Ovary (tissue), 9 donors: ENCODE data around the gene CHD6. TPM values are rescaled to one million over a fixed set of nuclear protein-coding genes. Genes with fewer than 3 reads are reported as not detected.

Experiments used
- DNase-seq, 5 donors: peaks; one replicate each; pipeline ENCODE4 v3.0.0-alpha.2; 2019 to 2020
- H3K27ac ChIP-seq, 2 donors: fragments of 200-600 bp; one replicate each; pipeline versions ENCODE4 v1.5.1 to v1.8.0; 2019 to 2022
- H3K27me3 ChIP-seq: fragments of 200-600 bp; one replicate; pipeline ENCODE4 v1.8.0; 2022
- H3K36me3 ChIP-seq: fragments of 200-600 bp; sonication (generic); one replicate; pipeline ENCODE4 v1.5.1; 2019
- H3K4me1 ChIP-seq: one replicate; pipeline ENCODE4 v1.8.1; 2013; ENCODE audit warnings: mild to moderate bottlenecking, moderate library complexity; ENCODE audit not compliant: insufficient read depth
- H3K4me3 ChIP-seq: fragments of 200-600 bp; sonication (generic); one replicate; pipeline ENCODE4 v1.5.1; 2017
- H3K9me3 ChIP-seq, 2 donors: fragments of 200-600 bp in 1 of 2; sonication (generic) in 1 of 2; one replicate each; pipeline versions ENCODE4 v1.5.1 to v1.8.1; 2013 to 2019; ENCODE audit warnings: mild to moderate bottlenecking in 1 of 2, moderate library complexity in 1 of 2
- EP300 ChIP-seq: sonication (generic); formaldehyde crosslinking; IDR thresholded peaks from one replicate; pipeline ENCODE4 v1.6.1; 2017; ENCODE audit warnings: antibody characterized with exemption
- POLR2A ChIP-seq: fragments of 450-650 bp; IDR thresholded peaks from one replicate; pipeline ENCODE4 v1.6.1; 2017; ENCODE audit warnings: antibody characterized with exemption, mild to moderate bottlenecking, moderate library complexity
- WGBS, 3 donors: extraction: QIAGEN DNeasy Blood & Tissue Kit in 1 of 3; methylation state at CpG; one replicate each; pipeline versions ENCODE4 v1.1.5 to v1.1.7; 2013 to 2017; 5-methylcytosine and 5-hydroxymethylcytosine counted together
- intact Hi-C, 4 donors: fragments of 100-400 bp; cut with DNase I; formaldehyde crosslinking; loops; one replicate each; pipeline versions ENCODE4 v1.11.0 to v1.15.1; 2022 to 2023
- polyA plus RNA-seq, 2 donors: library from polyadenylated mRNA; stranded (reverse); fragments of 200-250 nt in 1 of 2; fragments of 350-450 nt in 1 of 2; fragmentation: Illumina TruSeq in 1 of 2; extraction: RNeasy Lipid Tissue Mini Kit (QIAGEN cat#74804) in 1 of 2; gene quantifications; one replicate each; pipeline ENCODE4 v1.2.3, GENCODE V29; 2013 to 2014
- total RNA-seq, 7 donors: library from RNA; depleted of rRNA in 2 of 7; stranded (reverse); fragments of >200 nt in 2 of 7; fragmentation: NEBNext Ultra II Directional in 3 of 7; extraction: Animal tissue kit (Norgen Biotek cat#: 25700) in 3 of 7; gene quantifications; one replicate each; pipeline versions ENCODE4 v1.1.0 to v1.2.4, GENCODE V29; 2016 to 2023
- TF ChIP-seq, protein P1 (sequence below), 3 donors: fragments of 450-650 bp in 2 of 3; fragments of 200-600 bp in 1 of 3; IDR thresholded peaks; one replicate each; pipeline versions ENCODE4 v1.5.1 to v1.8.0; 2016 to 2022; ENCODE audit warnings: antibody characterized with exemption in 3 of 3, mild to moderate bottlenecking in 1 of 3
- donor health status: DM: no; HTN: no; CAD: no; lungs with moderate emphysema.
- donor health status: DM: no; HTN: no; CAD: no.
- donor health status: Bipolar disorder and iron deficiency.
- donor health status: DM: yes; HTN: yes; CAD: no.
- donor health status: DM: no; HTN: no; CAD: no.
- donor health status: DM: yes; HTN: yes; CAD: no.

Gene CHD6
- total and polyA plus RNA-seq, 9 donors, result 12.1 to 82.4 (median 52.7) TPM

DNA sequence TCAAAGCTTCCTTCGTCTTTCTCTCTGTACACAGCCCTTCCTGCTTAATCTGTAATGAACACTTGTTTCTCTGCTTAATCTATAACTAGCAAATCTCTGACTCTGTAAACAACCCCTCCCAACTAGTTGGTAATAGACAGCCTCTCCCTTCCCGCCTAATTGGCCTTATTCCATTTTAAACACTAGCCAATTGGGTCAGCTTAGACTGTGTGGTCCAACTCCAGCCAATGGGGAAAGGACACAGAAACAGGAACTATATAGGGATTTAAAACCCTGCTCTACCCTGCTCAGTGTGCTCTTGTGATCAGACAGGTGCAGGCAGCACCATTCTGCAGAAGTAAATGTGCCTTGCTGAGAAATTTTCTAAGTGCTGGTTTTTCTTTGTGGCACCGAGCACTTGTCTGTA, 18.5 kb downstream of the CHD6 start:
- TF ChIP-seq, protein P1, sequence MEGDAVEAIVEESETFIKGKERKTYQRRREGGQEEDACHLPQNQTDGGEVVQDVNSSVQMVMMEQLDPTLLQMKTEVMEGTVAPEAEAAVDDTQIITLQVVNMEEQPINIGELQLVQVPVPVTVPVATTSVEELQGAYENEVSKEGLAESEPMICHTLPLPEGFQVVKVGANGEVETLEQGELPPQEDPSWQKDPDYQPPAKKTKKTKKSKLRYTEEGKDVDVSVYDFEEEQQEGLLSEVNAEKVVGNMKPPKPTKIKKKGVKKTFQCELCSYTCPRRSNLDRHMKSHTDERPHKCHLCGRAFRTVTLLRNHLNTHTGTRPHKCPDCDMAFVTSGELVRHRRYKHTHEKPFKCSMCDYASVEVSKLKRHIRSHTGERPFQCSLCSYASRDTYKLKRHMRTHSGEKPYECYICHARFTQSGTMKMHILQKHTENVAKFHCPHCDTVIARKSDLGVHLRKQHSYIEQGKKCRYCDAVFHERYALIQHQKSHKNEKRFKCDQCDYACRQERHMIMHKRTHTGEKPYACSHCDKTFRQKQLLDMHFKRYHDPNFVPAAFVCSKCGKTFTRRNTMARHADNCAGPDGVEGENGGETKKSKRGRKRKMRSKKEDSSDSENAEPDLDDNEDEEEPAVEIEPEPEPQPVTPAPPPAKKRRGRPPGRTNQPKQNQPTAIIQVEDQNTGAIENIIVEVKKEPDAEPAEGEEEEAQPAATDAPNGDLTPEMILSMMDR (IDR thresholded peaks at IDR 0.05), result no peak
- TF ChIP-seq POLR2A (no peak), EP300 (no peak)
- Histone ChIP-seq H3K27me3 (no peaks in the 10 kb centered on the region), H3K27ac (no peak overlapping the region), H3K9me3 (peaks cover 0 to 5% of the 10 kb centered on the region in 2 donors), H3K36me3 (no peaks in the 10 kb centered on the region), H3K4me1 (no peaks in the 10 kb centered on the region), H3K4me3 (no peak overlapping the region)
- 85 to 96% (median 96%) methylated on average over 3 of the region's 3 CpGs for WGBS, 3 donors
- intact Hi-C loops, result no loop called here
- DNase-seq, result no peak

DNA sequence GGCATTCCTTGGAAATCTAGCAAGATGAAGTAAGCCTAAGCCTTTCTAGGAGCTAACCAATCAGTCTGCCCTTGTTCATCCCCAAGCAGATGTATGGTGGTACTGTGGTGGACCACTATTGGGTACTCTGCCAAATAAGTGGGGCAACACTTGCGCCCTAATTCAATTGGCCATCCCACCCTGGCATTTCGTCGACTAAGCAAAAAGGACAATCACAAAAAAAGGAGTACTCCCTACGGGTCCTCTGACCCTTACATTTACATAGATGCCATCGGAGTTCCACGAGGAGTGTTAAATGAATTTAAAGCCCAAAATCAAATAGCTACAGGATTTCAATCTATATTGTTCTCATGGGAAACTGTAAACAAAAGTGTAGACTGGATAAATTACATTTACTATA, 19.5 kb downstream of the CHD6 start:
- WGBS, 3 donors, result 98 to 99% (median 98%) methylated on average over 6 of the region's 6 CpGs
- no peaks in the 10 kb centered on the region for H3K4me1 ChIP-seq
- no peak for DNase-seq
- no peak overlapping the region for H3K27ac ChIP-seq
- H3K36me3 ChIP-seq, result no peaks in the 10 kb centered on the region
- no peaks in the 10 kb centered on the region for H3K27me3 ChIP-seq
- TF ChIP-seq POLR2A (no peak), EP300 (no peak)
- TF ChIP-seq, protein P1 (IDR thresholded peaks at IDR 0.05), result no peak
- H3K4me3 ChIP-seq, result no peak overlapping the region
- peaks cover 0 to 5% of the 10 kb centered on the region in 2 donors for H3K9me3 ChIP-seq
- intact Hi-C loops, result no loop called here

DNA sequence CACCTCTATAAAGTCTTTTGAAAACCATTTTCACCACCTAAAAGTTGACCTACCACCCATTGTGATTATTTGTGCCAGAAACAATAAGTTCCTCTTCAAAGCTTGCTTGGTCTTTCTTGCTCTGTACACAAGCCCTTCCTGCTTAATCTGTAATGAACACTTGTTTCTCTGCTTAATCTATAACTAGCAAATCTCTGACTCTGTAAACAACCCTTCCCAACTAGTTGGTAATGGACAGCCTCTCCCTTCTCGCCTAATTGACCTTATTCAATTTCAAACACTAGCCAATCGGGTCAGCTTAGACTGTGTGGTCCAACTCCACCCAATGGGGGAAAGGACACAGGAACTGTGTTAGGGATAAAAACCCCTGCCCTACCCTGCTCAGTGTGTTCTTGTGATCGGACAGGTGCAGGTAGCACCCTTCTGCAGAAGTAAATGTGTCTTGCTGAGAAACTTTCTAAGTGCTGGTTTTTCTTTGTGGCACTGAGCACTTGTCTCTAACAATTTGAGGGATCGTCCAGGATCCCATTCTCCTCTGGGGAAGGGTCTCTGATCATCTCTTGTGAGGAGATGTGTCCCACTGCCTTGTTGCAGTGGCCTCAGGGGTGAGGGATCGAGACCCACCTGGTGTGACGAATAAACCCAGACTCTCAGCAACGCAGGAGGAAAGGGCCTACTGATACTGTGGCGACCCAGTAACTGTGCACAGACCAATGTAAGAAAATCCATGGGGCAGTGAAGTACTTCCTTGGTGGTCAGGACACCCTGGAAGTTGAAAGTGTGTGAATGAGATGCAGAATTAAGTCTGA, 23.5 kb downstream of the CHD6 start:
- DNase-seq, result no peak
- TF ChIP-seq, protein P1 (IDR thresholded peaks at IDR 0.05), result no peak
- TF ChIP-seq EP300 (no peak), POLR2A (no peak)
- Histone ChIP-seq H3K27me3 (no peaks in the 10 kb centered on the region), H3K4me3 (no peak overlapping the region), H3K27ac (no peak overlapping the region), H3K4me1 (peaks cover 5% of the 10 kb centered on the region), H3K36me3 (no peaks in the 10 kb centered on the region), H3K9me3 (peaks cover 0 to 5% of the 10 kb centered on the region in 2 donors)
- WGBS, 3 donors, result 97 to 99% (median 99%) methylated on average over 8 of the region's 8 CpGs
- intact Hi-C loops, result no loop called here

DNA sequence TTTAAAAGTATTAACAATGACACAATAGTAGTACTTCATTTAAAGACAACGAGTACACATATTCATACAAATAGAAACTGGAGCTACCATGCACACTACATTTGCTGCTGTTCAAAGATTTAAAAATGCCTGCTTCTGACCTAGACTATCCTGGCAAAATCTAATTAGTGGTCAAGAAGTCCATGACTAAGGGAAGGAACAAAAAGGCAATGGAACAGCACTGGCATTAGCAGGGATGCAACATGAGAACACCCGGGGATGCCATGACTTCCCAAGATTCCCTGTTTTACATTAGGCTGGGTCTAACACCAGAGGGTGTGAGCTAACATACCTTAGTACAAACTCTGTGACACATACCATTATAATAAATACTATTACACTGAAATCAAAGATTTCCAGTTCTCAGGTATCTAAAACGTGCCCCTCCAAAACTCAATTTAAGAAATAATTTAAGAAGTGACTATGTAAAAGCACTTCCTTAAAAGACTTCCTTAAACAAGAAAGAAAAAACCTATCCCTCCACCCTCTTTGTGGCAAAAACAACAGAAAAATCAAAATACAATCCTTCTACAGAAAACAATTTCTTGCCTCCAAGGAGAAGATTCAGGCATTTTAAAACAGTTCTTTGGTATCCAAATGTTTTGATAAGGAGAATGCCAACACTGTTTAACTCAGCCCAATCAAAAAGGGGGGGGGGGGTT, 25.5 kb downstream of the CHD6 start:
- H3K27me3 ChIP-seq, result no peaks in the 10 kb centered on the region
- peaks cover 5% of the 10 kb centered on the region for H3K4me1 ChIP-seq
- TF ChIP-seq, protein P1 (IDR thresholded peaks at IDR 0.05), result no peak
- TF ChIP-seq EP300, result no peak
- TF ChIP-seq POLR2A, result no peak
- no peak for DNase-seq
- WGBS, 3 donors, result 29 to 52% (median 40%) methylated on average over 3 of the region's 3 CpGs
- H3K36me3 ChIP-seq, result no peaks in the 10 kb centered on the region
- H3K27ac ChIP-seq, result no peak overlapping the region
- no peak overlapping the region for H3K4me3 ChIP-seq
- H3K9me3 ChIP-seq, result peaks cover 0 to 5% of the 10 kb centered on the region in 2 donors
- intact Hi-C loops, result no loop called here
